Activated CD4-positive, alpha-beta T cell treated with anti-CD3 and anti-CD28 coated beads for 36 hours (primary cell): ENCODE data around the gene CFAP210. TPM values are rescaled to one million over a fixed set of nuclear protein-coding genes. Genes with fewer than 3 reads are reported as not detected.

ENCODE experiments used
- ATAC-seq: fragments of 200-7000 bp; cut with Tn5 transposase; one replicate; pipeline ENCODE4 v1.10.0; 2021; ENCODE audit warnings: mild to moderate bottlenecking, moderate library complexity
- CTCF ChIA-PET: fragments of 350-600 bp; sonication (Branson Sonifier 250); formaldehyde crosslinking; loops from one replicate; lab custom pipeline; 2021; ENCODE audit warnings: antibody characterized with exemption; lab: Charles Lee
- POLR2A ChIA-PET: fragments of 350-600 bp; sonication (Branson Sonifier 250); formaldehyde crosslinking; loops from one replicate; lab custom pipeline; 2021; ENCODE audit warnings: antibody characterized with exemption, inconsistent platforms; lab: Charles Lee
- DNase-seq: peaks from one replicate; pipeline ENCODE4 v3.0.0-alpha.2; 2020
- H3K27ac Mint-ChIP-seq: one replicate; pipeline ENCODE4 v1.8.0; 2021; ENCODE audit warnings: mixed read lengths
- H3K27me3 Mint-ChIP-seq: one replicate; pipeline ENCODE4 v1.8.0; 2021; ENCODE audit warnings: mixed read lengths
- H3K36me3 Mint-ChIP-seq: one replicate; pipeline ENCODE4 v1.8.0; 2021; ENCODE audit warnings: low read depth, mixed read lengths
- H3K4me1 Mint-ChIP-seq: one replicate; pipeline ENCODE4 v1.8.0; 2021; ENCODE audit warnings: mixed read lengths
- H3K4me3 Mint-ChIP-seq: one replicate; pipeline ENCODE4 v1.8.0; 2021; ENCODE audit warnings: mild to moderate bottlenecking, moderate library complexity, mixed read lengths
- H3K9me3 Mint-ChIP-seq: one replicate; pipeline ENCODE4 v1.8.0; 2021; ENCODE audit warnings: low read depth, mixed read lengths
- intact Hi-C, 2 experiments: fragments of 100-400 bp; cut with DNase I in 1 of 2; cut with micrococcal nuclease in 1 of 2; formaldehyde crosslinking; loops; one replicate each; pipeline versions ENCODE4 v1.14.2 to v1.15.1; 2022 to 2024; cut with DNase I, micrococcal nuclease
- total RNA-seq, 2 experiments: library from RNA; stranded (reverse); gene quantifications; one replicate each; pipeline ENCODE4 v1.2.3, GENCODE V29; 2021

CFAP210 gene
- under 1 TPM in 1 of 2 experiments, not detected in 1; 0.23 TPM for total RNA-seq

- peaks cover 16% of the 10 kb centered on the region for H3K4me1 Mint-ChIP-seq
- peaks cover 21% of the 10 kb centered on the region for H3K36me3 Mint-ChIP-seq
- H3K27ac Mint-ChIP-seq, result peak within 1 kb of the TSS; percentile 87
- ChIA-PET POLR2A (no interaction called here), CTCF (interaction anchor here (0.6 to 0.8 kb wide), 3 partner anchors 166 to 1231 kb away, joined by 3 read pairs; no protein-coding TSS in a partner anchor)
- intact Hi-C loops, result loop anchor here (1.0 to 5.0 kb wide), 10 partner anchors 11 to 1234 kb away; partner anchors contain the start of genes FASTKD1 (in 2 of the 2), PPIG (in 2 of the 2), BBS5 (in 1 of the 2) and GORASP2 (in 1 of the 2)
- peaks cover 15% of the 10 kb centered on the region for H3K9me3 Mint-ChIP-seq
- H3K4me3 Mint-ChIP-seq, result peak within 1 kb of the TSS; percentile 84
- DNase-seq (peak; percentile 99), ATAC-seq (peak; percentile 99)
- H3K27me3 Mint-ChIP-seq, result peaks cover 3% of the 10 kb centered on the region
Observed at GRCh38 chr2:169694113-169694893, at the start of gene CFAP210, which contains the start of gene PHOSPHO2. Gene CFAP210 (minus strand): TSS chr2:169694405. CDS start chr2:169694327, 78 bp downstream. Gene PHOSPHO2 (plus strand): TSS chr2:169694469. CDS start chr2:169700972, 6,503 bp downstream.

- Mint-ChIP-seq H3K36me3 (peaks cover 3% of the 10 kb centered on the region), H3K9me3 (no peaks in the 10 kb centered on the region), H3K27me3 (no peaks in the 10 kb centered on the region), H3K27ac (no peak overlapping the region), H3K4me3 (no peak overlapping the region), H3K4me1 (no peaks in the 10 kb centered on the region)
- intact Hi-C loops, result no loop called here
- ChIA-PET CTCF (interaction anchor here (1.3 kb wide), 1 partner anchor 88 kb away, joined by 3 read pairs; no protein-coding TSS in a partner anchor), POLR2A (no interaction called here)
- DNase-seq (no peak), ATAC-seq (no peak)
Observed at GRCh38 chr2:169743549-169743948, 49.3 kb upstream of the CFAP210 start.

GRCh38 chr2:169739351-169739750 lies 45.1 kb upstream of the CFAP210 start:
- POLR2A ChIA-PET, result no interaction called here
- H3K27me3 Mint-ChIP-seq, result peaks cover 14% of the 10 kb centered on the region
- H3K4me1 Mint-ChIP-seq, result no peaks in the 10 kb centered on the region
- ATAC-seq (no peak), DNase-seq (no peak)
- CTCF ChIA-PET, result no interaction called here
- intact Hi-C loops, result no loop called here
- H3K9me3 Mint-ChIP-seq, result no peaks in the 10 kb centered on the region
- peaks cover 3% of the 10 kb centered on the region for H3K36me3 Mint-ChIP-seq
- H3K4me3 Mint-ChIP-seq, result no peak overlapping the region
- H3K27ac Mint-ChIP-seq, result no peak overlapping the region

GRCh38 chr2:169738566-169739229 lies 44.5 kb upstream of the CFAP210 start:
- ATAC-seq (no peak), DNase-seq (no peak)
- no peak overlapping the region for H3K27ac Mint-ChIP-seq
- peaks cover 14% of the 10 kb centered on the region for H3K27me3 Mint-ChIP-seq
- no peaks in the 10 kb centered on the region for H3K4me1 Mint-ChIP-seq
- intact Hi-C loops, result no loop called here
- CTCF ChIA-PET, result interaction anchor here (0.8 kb wide), 1 partner anchor 19 kb away, joined by 3 read pairs; no protein-coding TSS in a partner anchor
- POLR2A ChIA-PET, result no interaction called here
- H3K9me3 Mint-ChIP-seq, result no peaks in the 10 kb centered on the region
- H3K4me3 Mint-ChIP-seq, result no peak overlapping the region
- no peaks in the 10 kb centered on the region for H3K36me3 Mint-ChIP-seq

GRCh38 chr2:169736902-169737301 lies 42.7 kb upstream of the CFAP210 start:
- no peaks in the 10 kb centered on the region for H3K36me3 Mint-ChIP-seq
- ChIA-PET POLR2A (no interaction called here), CTCF (interaction anchor here (0.7 kb wide), 1 partner anchor 83 kb away, joined by 3 read pairs; no protein-coding TSS in a partner anchor)
- peaks cover 4% of the 10 kb centered on the region for H3K4me1 Mint-ChIP-seq
- intact Hi-C loops, result no loop called here
- DNase-seq (no peak), ATAC-seq (no peak)
- H3K27me3 Mint-ChIP-seq, result peaks cover 29% of the 10 kb centered on the region
- no peak overlapping the region for H3K27ac Mint-ChIP-seq
- no peak overlapping the region for H3K4me3 Mint-ChIP-seq
- H3K9me3 Mint-ChIP-seq, result no peaks in the 10 kb centered on the region

DNA sequence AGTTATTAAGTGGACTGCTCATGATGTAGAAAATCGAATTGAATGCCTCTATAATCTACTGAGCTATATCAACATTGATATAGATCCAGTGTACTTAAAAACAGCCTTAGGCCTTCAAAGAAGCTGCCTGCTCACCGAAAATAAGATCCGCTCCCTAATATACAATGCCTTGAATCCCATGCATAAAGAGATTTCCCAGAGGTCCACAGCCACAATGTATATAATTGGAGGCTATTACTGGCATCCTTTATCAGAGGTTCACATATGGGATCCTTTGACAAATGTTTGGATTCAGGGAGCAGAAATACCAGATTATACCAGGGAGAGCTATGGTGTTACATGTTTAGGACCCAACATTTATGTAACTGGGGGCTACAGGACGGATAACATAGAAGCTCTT lies 41.4 kb upstream of the CFAP210 start:
- no peak overlapping the region for H3K27ac Mint-ChIP-seq
- H3K27me3 Mint-ChIP-seq, result peaks cover 31% of the 10 kb centered on the region
- no peaks in the 10 kb centered on the region for H3K9me3 Mint-ChIP-seq
- ChIA-PET POLR2A (no interaction called here), CTCF (no interaction called here)
- no peaks in the 10 kb centered on the region for H3K36me3 Mint-ChIP-seq
- intact Hi-C loops, result no loop called here
- peaks cover 4% of the 10 kb centered on the region for H3K4me1 Mint-ChIP-seq
- H3K4me3 Mint-ChIP-seq, result peak overlapping the region; percentile 71
- no peak for ATAC-seq
- DNase-seq, result no peak

- peak overlapping the region; percentile 78 for H3K4me3 Mint-ChIP-seq
- H3K36me3 Mint-ChIP-seq, result no peaks in the 10 kb centered on the region
- ATAC-seq, result peak; percentile 51
- CTCF ChIA-PET, result interaction anchor here (1.0 kb wide), 1 partner anchor 136 kb away, joined by 3 read pairs; no protein-coding TSS in a partner anchor
- peaks cover 4% of the 10 kb centered on the region for H3K4me1 Mint-ChIP-seq
- DNase-seq, result peak; percentile 42
- intact Hi-C loops, result loop anchor here in 1 of 2 experiments (5.0 kb wide), 1 partner anchor 63 kb away; the partner anchor contains the start of gene SSB
- H3K27me3 Mint-ChIP-seq, result peaks cover 31% of the 10 kb centered on the region
- H3K9me3 Mint-ChIP-seq, result no peaks in the 10 kb centered on the region
- no peak overlapping the region for H3K27ac Mint-ChIP-seq
- POLR2A ChIA-PET, result interaction anchor here (0.6 to 1.1 kb wide), 2 partner anchors 78 to 107 kb away, joined by 3 to 6 read pairs; no protein-coding TSS in a partner anchor
Observed at GRCh38 chr2:169734169-169734847, 40.1 kb upstream of the CFAP210 start.

DNA sequence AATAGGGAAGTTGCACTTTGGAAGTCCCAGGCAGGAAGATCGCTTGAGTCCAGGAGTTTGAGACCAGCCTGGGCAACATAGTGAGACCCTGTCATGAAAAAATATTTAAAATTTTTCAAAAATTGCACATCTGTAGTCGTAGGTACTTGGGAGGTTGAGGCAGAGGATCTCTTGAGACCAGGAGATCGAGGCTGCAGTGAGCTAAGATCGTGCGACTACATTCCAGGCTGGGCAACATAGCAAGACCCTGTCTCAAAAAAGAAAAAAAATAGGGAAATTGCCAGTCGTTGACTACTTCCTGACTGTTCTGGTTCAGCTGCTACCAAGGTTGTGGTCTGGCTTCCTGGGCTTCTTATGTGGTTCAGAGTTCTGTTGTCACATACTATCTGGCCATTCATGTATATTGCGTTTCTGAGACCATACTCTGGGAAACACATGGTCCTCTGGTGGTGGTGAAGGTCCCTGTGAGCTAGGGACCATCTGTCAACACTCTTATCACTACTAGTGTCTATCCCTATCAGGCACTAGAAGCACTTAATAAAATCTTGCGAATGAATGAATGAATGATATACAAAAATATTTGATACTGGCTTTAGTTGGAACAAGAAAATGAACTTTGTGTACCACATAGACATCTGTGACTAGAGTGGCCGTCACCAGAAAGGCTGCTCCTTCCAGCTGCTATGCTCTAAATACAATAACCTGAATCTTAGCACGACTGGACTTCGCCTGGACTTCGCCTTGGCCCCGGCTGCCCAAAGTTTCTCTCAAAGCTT lies 38.6 kb upstream of the CFAP210 start:
- intact Hi-C loops, result loop anchor here in 1 of 2 experiments (1.0 to 5.0 kb wide), 2 partner anchors 38 to 65 kb away; partner anchors contain the start of genes CFAP210, PHOSPHO2 and SSB
- ATAC-seq (no peak), DNase-seq (no peak)
- Mint-ChIP-seq H3K36me3 (no peaks in the 10 kb centered on the region), H3K4me3 (peak overlapping the region; percentile 78), H3K4me1 (peaks cover 4% of the 10 kb centered on the region), H3K27me3 (peaks cover 31% of the 10 kb centered on the region), H3K27ac (no peak overlapping the region), H3K9me3 (no peaks in the 10 kb centered on the region)
- ChIA-PET CTCF (interaction anchor here (0.5 to 0.7 kb wide), 2 partner anchors 89 to 143 kb away, joined by 3 read pairs; no protein-coding TSS in a partner anchor), POLR2A (interaction anchor here (1.1 kb wide), 1 partner anchor 109 kb away, joined by 3 read pairs; no protein-coding TSS in a partner anchor)

GRCh38 chr2:169732075-169732474 lies 37.9 kb upstream of the CFAP210 start:
- ATAC-seq (no peak), DNase-seq (no peak)
- no peaks in the 10 kb centered on the region for H3K36me3 Mint-ChIP-seq
- no peaks in the 10 kb centered on the region for H3K9me3 Mint-ChIP-seq
- H3K27me3 Mint-ChIP-seq, result peaks cover 31% of the 10 kb centered on the region
- CTCF ChIA-PET, result interaction anchor here (0.5 kb wide), 1 partner anchor 142 kb away, joined by 3 read pairs; no protein-coding TSS in a partner anchor
- no peak overlapping the region for H3K27ac Mint-ChIP-seq
- POLR2A ChIA-PET, result no interaction called here
- no peak overlapping the region for H3K4me3 Mint-ChIP-seq
- intact Hi-C loops, result loop anchor here in 1 of 2 experiments (5.0 kb wide), 1 partner anchor 65 kb away; the partner anchor contains the start of gene SSB
- peaks cover 4% of the 10 kb centered on the region for H3K4me1 Mint-ChIP-seq

DNA sequence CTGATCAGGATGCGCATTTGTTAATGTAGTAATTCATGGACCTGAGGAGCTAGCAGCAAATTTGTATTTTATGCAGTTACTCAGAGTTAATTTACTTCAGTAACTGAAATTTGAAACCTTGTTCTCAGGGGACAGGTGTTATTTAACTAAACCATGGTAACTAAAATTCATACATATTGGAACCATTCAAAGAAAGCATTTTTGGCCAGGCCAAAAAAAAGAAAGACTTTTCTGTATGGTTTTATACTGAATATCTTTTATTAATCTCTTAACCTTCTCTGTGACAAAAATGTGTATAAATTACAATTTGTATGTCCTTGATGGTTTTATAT lies 35.0 kb upstream of the CFAP210 start:
- intact Hi-C loops, result no loop called here
- peaks cover 18% of the 10 kb centered on the region for H3K27me3 Mint-ChIP-seq
- CTCF ChIA-PET, result no interaction called here
- POLR2A ChIA-PET, result no interaction called here
- no peak overlapping the region for H3K27ac Mint-ChIP-seq
- peaks cover 4% of the 10 kb centered on the region for H3K4me1 Mint-ChIP-seq
- no peak for DNase-seq
- H3K36me3 Mint-ChIP-seq, result no peaks in the 10 kb centered on the region
- H3K4me3 Mint-ChIP-seq, result no peak overlapping the region
- no peak for ATAC-seq
- H3K9me3 Mint-ChIP-seq, result no peaks in the 10 kb centered on the region
